Gastrocnemius medialis (tissue), 4 donors: ENCODE data around the gene MPV17L.

ENCODE experiments used
- CTCF ChIP-seq, 5 experiments: fragments of 450-650 bp in 3 of 5; fragments of 200-600 bp in 2 of 5; sonication (generic) in 2 of 5; IDR thresholded peaks in 4 of 5; conservative IDR thresholded peaks in 1 of 5; 1 replicate in 4 of 5; 2 replicates in 1 of 5; pipeline ENCODE4 v1.5.1; 2016 to 2019; ENCODE audit warnings: antibody characterized with exemption in 5 of 5, mild to moderate bottlenecking in 3 of 5, moderate library complexity in 3 of 5
- POLR2A ChIP-seq, 2 donors: fragments of 450-650 bp; IDR thresholded peaks; one replicate each; pipeline ENCODE4 v1.6.1; 2017; ENCODE audit warnings: antibody characterized with exemption in 2 of 2, mild to moderate bottlenecking in 2 of 2, moderate library complexity in 2 of 2

GRCh38 chr16:15451098-15451731 lies 55.7 kb downstream of the MPV17L start:
- TF ChIP-seq CTCF (IDR thresholded peaks at IDR 0.05 in 4 of 5, conservative IDR thresholded peaks at IDR 0.05 in 1 of 5), result no peak
- TF ChIP-seq POLR2A (IDR thresholded peaks at IDR 0.05), result no peak
